ENCODE results near the gene ARSG.

The ARSG gene

GRCh38 chr17:68417317-68417716 is 126.0 kb downstream of the ARSG start:
- H3K27me3 ChIP-seq (ENCODE audit: insufficient read depth, low read length), result no peaks in the 10 kb centered on the region
- peaks cover 23% of the 10 kb centered on the region for H3K36me3 ChIP-seq (ENCODE audit: insufficient read depth, low read length)
- H3K27ac ChIP-seq (ENCODE audit: low read depth, low read length), result no peak overlapping the region
- H2AFZ ChIP-seq (ENCODE audit: low read length, unreplicated experiment), result no peak overlapping the region
- no peaks in the 10 kb centered on the region for H3K4me1 ChIP-seq (ENCODE audit: control insufficient read depth, insufficient read depth, low read length, unreplicated experiment)
- no peaks in the 10 kb centered on the region for H3K79me2 ChIP-seq (ENCODE audit: control insufficient read depth, insufficient read depth, low read length, unreplicated experiment)
- no peak overlapping the region for H3K4me3 ChIP-seq (ENCODE audit: low read depth, low read length)

DNA sequence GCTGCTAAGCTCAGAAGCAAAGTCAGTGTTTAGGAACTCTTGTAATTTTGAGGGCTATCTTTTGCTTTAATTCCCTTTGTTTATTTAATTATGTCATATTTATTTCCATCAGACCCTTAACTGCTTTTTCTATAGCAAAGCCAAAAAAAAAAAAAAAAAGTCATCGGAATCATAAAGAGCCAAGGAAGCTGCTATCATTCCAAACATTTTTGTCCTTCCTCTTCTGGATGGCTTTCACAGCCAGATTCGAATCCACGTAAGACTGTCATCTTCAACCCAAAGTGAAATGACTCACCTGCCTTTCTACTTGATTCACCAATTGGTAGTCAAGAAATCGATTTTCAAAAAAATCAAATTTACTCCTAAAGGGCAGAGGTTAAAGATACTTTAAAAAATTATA is 127.6 kb downstream of the ARSG start:
- Histone ChIP-seq H3K27me3 (ENCODE audit: insufficient read depth, low read length) (no peaks in the 10 kb centered on the region), H2AFZ (ENCODE audit: low read length, unreplicated experiment) (no peak overlapping the region), H3K27ac (ENCODE audit: low read depth, low read length) (no peak overlapping the region), H3K4me3 (ENCODE audit: low read depth, low read length) (no peak overlapping the region), H3K4me1 (ENCODE audit: control insufficient read depth, insufficient read depth, low read length, unreplicated experiment) (no peaks in the 10 kb centered on the region), H3K79me2 (ENCODE audit: control insufficient read depth, insufficient read depth, low read length, unreplicated experiment) (no peaks in the 10 kb centered on the region), H3K36me3 (ENCODE audit: insufficient read depth, low read length) (peaks cover 33% of the 10 kb centered on the region)

DNA sequence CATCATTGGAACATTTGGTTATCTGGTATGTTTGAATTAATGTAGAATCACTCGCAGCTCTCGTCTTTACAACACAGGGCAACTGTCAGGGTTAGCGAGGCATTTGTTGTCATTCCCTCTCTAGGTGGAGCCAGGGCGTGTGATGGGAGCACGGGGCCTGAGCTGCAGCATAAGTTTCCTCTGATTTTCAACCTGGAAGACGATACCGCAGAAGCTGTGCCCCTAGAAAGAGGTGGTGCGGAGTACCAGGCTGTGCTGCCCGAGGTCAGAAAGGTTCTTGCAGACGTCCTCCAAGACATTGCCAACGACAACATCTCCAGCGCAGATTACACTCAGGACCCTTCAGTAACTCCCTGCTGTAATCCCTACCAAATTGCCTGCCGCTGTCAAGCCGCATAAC is 128.8 kb downstream of the ARSG start:
- Histone ChIP-seq H3K79me2 (ENCODE audit: control insufficient read depth, insufficient read depth, low read length, unreplicated experiment) (no peaks in the 10 kb centered on the region), H3K27ac (ENCODE audit: low read depth, low read length) (no peak overlapping the region), H3K4me3 (ENCODE audit: low read depth, low read length) (no peak overlapping the region), H2AFZ (ENCODE audit: low read length, unreplicated experiment) (no peak overlapping the region), H3K4me1 (ENCODE audit: control insufficient read depth, insufficient read depth, low read length, unreplicated experiment) (no peaks in the 10 kb centered on the region), H3K27me3 (ENCODE audit: insufficient read depth, low read length) (no peaks in the 10 kb centered on the region), H3K36me3 (ENCODE audit: insufficient read depth, low read length) (peaks cover 33% of the 10 kb centered on the region)

DNA sequence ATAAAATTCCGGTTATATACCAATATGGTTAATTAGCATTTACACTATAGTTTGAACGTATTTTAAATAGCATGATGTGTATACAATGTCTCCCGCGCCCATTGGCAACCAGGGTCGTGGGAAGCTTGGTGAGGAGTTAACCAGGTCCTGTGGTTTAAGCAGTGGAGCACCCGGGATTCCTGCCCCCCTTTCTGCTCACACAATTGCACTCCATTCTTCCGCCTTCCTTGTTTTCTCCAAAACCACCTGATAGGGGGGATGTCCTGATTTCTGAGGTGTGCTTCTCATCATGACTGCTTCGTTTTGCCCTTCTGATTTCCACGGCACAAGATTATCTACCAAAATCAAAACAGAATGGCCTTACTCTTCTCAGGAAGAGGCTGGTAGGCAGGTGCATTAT is 130.2 kb downstream of the ARSG start:
- Histone ChIP-seq H3K27ac (ENCODE audit: low read depth, low read length) (no peak overlapping the region), H3K79me2 (ENCODE audit: control insufficient read depth, insufficient read depth, low read length, unreplicated experiment) (no peaks in the 10 kb centered on the region), H3K4me1 (ENCODE audit: control insufficient read depth, insufficient read depth, low read length, unreplicated experiment) (no peaks in the 10 kb centered on the region), H3K4me3 (ENCODE audit: low read depth, low read length) (no peak overlapping the region), H3K27me3 (ENCODE audit: insufficient read depth, low read length) (no peaks in the 10 kb centered on the region), H2AFZ (ENCODE audit: low read length, unreplicated experiment) (no peak overlapping the region), H3K36me3 (ENCODE audit: insufficient read depth, low read length) (peaks cover 38% of the 10 kb centered on the region)

GRCh38 chr17:68422821-68423220 is 131.5 kb downstream of the ARSG start:
- peaks cover 38% of the 10 kb centered on the region for H3K36me3 ChIP-seq (ENCODE audit: insufficient read depth, low read length)
- no peak overlapping the region for H3K27ac ChIP-seq (ENCODE audit: low read depth, low read length)

DNA sequence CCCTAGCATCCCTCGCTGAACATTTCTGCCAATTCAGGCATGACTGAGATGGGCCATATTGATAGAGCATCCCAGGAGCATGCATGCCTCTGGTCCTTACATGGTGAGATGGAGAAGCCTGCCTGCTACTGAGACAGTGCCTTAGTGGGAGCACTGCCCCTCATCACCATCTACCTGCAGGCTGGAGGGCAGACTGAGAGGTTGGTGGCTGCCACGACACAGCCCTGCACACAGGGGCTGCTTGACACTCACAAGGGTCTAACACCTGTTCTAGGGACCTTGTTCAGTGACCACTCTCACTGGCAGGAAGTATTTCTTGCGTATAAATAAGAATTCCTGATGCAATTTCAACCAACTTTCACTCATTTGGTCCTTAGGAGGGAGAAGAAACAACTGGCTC is 132.0 kb downstream of the ARSG start:
- Histone ChIP-seq H3K79me2 (ENCODE audit: control insufficient read depth, insufficient read depth, low read length, unreplicated experiment) (no peaks in the 10 kb centered on the region), H3K36me3 (ENCODE audit: insufficient read depth, low read length) (peaks cover 38% of the 10 kb centered on the region), H3K4me3 (ENCODE audit: low read depth, low read length) (no peak overlapping the region), H2AFZ (ENCODE audit: low read length, unreplicated experiment) (no peak overlapping the region), H3K27ac (ENCODE audit: low read depth, low read length) (no peak overlapping the region), H3K4me1 (ENCODE audit: control insufficient read depth, insufficient read depth, low read length, unreplicated experiment) (no peaks in the 10 kb centered on the region), H3K27me3 (ENCODE audit: insufficient read depth, low read length) (no peaks in the 10 kb centered on the region)

More at GRCh38 chr17:68422821-68423220, 131.5 kb downstream of the ARSG start:
- Histone ChIP-seq H2AFZ (ENCODE audit: low read length, unreplicated experiment) (no peak overlapping the region), H3K4me3 (ENCODE audit: low read depth, low read length) (no peak overlapping the region), H3K4me1 (ENCODE audit: control insufficient read depth, insufficient read depth, low read length, unreplicated experiment) (no peaks in the 10 kb centered on the region), H3K27me3 (ENCODE audit: insufficient read depth, low read length) (no peaks in the 10 kb centered on the region), H3K79me2 (ENCODE audit: control insufficient read depth, insufficient read depth, low read length, unreplicated experiment) (no peaks in the 10 kb centered on the region)

- no peaks in the 10 kb centered on the region for H3K79me2 ChIP-seq (ENCODE audit: control insufficient read depth, insufficient read depth, low read length, unreplicated experiment)
- no peak overlapping the region for H2AFZ ChIP-seq (ENCODE audit: low read length, unreplicated experiment)
- H3K27me3 ChIP-seq (ENCODE audit: insufficient read depth, low read length), result no peaks in the 10 kb centered on the region
- no peaks in the 10 kb centered on the region for H3K4me1 ChIP-seq (ENCODE audit: control insufficient read depth, insufficient read depth, low read length, unreplicated experiment)
- no peak overlapping the region for H3K27ac ChIP-seq (ENCODE audit: low read depth, low read length)
- no peak overlapping the region for H3K4me3 ChIP-seq (ENCODE audit: low read depth, low read length)
- peaks cover 45% of the 10 kb centered on the region for H3K36me3 ChIP-seq (ENCODE audit: insufficient read depth, low read length)
Observed at GRCh38 chr17:68424203-68424602, 132.9 kb downstream of the ARSG start.

GRCh38 chr17:68424861-68425260 is 133.6 kb downstream of the ARSG start:
- H3K4me1 ChIP-seq (ENCODE audit: control insufficient read depth, insufficient read depth, low read length, unreplicated experiment), result no peaks in the 10 kb centered on the region
- H3K79me2 ChIP-seq (ENCODE audit: control insufficient read depth, insufficient read depth, low read length, unreplicated experiment), result no peaks in the 10 kb centered on the region
- H2AFZ ChIP-seq (ENCODE audit: low read length, unreplicated experiment), result no peak overlapping the region
- no peak overlapping the region for H3K4me3 ChIP-seq (ENCODE audit: low read depth, low read length)
- no peaks in the 10 kb centered on the region for H3K27me3 ChIP-seq (ENCODE audit: insufficient read depth, low read length)
- no peak overlapping the region for H3K27ac ChIP-seq (ENCODE audit: low read depth, low read length)
- H3K36me3 ChIP-seq (ENCODE audit: insufficient read depth, low read length), result peaks cover 39% of the 10 kb centered on the region

GRCh38 chr17:68425979-68426378 is 134.7 kb downstream of the ARSG start:
- Histone ChIP-seq H3K4me1 (ENCODE audit: control insufficient read depth, insufficient read depth, low read length, unreplicated experiment) (no peaks in the 10 kb centered on the region), H3K4me3 (ENCODE audit: low read depth, low read length) (no peak overlapping the region), H3K79me2 (ENCODE audit: control insufficient read depth, insufficient read depth, low read length, unreplicated experiment) (no peaks in the 10 kb centered on the region), H3K36me3 (ENCODE audit: insufficient read depth, low read length) (peaks cover 33% of the 10 kb centered on the region), H3K27me3 (ENCODE audit: insufficient read depth, low read length) (no peaks in the 10 kb centered on the region), H3K27ac (ENCODE audit: low read depth, low read length) (no peak overlapping the region), H2AFZ (ENCODE audit: low read length, unreplicated experiment) (no peak overlapping the region)

GRCh38 chr17:68427575-68427974 is 136.3 kb downstream of the ARSG start:
- no peaks in the 10 kb centered on the region for H3K79me2 ChIP-seq (ENCODE audit: control insufficient read depth, insufficient read depth, low read length, unreplicated experiment)
- peaks cover 27% of the 10 kb centered on the region; the same call in 1 of the 2 replicates for H3K36me3 ChIP-seq (ENCODE audit: insufficient read depth, low read length)
- H3K4me3 ChIP-seq (ENCODE audit: low read depth, low read length), result no peak overlapping the region
- no peaks in the 10 kb centered on the region for H3K27me3 ChIP-seq (ENCODE audit: insufficient read depth, low read length)
- no peak overlapping the region for H2AFZ ChIP-seq (ENCODE audit: low read length, unreplicated experiment)
- no peaks in the 10 kb centered on the region for H3K4me1 ChIP-seq (ENCODE audit: control insufficient read depth, insufficient read depth, low read length, unreplicated experiment)
- no peak overlapping the region for H3K27ac ChIP-seq (ENCODE audit: low read depth, low read length)

DNA sequence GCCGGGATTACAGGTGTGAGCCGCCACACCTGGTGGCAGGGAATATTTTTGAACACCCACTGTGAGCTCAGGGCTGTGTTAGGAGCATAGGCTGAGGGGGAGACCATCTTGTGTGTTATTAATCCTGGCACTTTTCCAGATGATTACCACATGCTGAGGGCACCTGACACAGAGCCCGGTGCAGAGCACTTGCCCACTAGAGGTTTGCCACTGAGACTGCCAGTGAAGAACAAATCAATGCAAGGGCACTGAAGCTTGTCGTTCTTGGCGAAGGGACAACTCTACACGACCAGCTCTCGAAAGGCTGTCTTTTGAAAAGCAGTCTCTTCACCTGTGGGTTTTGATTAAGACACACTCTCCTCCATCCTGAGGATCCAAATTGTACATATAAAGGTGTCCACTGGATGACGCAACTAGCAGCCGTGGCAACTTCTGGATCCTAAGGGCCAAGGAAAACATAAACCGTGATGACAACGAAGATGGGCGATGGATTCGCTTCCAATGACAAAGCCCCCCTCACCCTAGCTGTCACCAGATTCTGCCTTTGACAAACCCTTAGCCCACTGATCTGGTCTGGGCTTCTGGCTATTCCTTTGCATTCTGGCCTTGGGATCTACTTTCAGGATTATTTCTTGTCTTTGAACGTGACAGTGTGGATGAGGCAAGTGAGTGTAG is 137.3 kb downstream of the ARSG start:
- no peaks in the 10 kb centered on the region for H3K27me3 ChIP-seq (ENCODE audit: insufficient read depth, low read length)
- H3K4me3 ChIP-seq (ENCODE audit: low read depth, low read length), result no peak overlapping the region
- peaks cover 23% of the 10 kb centered on the region; the same call in 1 of the 2 replicates for H3K36me3 ChIP-seq (ENCODE audit: insufficient read depth, low read length)
- H3K79me2 ChIP-seq (ENCODE audit: control insufficient read depth, insufficient read depth, low read length, unreplicated experiment), result no peaks in the 10 kb centered on the region
- H3K27ac ChIP-seq (ENCODE audit: low read depth, low read length), result no peak overlapping the region
- no peak overlapping the region for H2AFZ ChIP-seq (ENCODE audit: low read length, unreplicated experiment)
- no peaks in the 10 kb centered on the region for H3K4me1 ChIP-seq (ENCODE audit: control insufficient read depth, insufficient read depth, low read length, unreplicated experiment)

Measured in ACC112 (cell line).